ENCODE results near the gene YBX1. TPM values are rescaled to one million over a fixed set of nuclear protein-coding genes. Genes with fewer than 3 reads are reported as not detected.
"Not testable (repeated sequence)": the region's sequence is repeated elsewhere in the genome, so short reads cannot be mapped to it uniquely, and the experiment has no call there.

YBX1 gene
- total RNA-seq, 1 donor from 2014 or later = 439 TPM

DNA sequence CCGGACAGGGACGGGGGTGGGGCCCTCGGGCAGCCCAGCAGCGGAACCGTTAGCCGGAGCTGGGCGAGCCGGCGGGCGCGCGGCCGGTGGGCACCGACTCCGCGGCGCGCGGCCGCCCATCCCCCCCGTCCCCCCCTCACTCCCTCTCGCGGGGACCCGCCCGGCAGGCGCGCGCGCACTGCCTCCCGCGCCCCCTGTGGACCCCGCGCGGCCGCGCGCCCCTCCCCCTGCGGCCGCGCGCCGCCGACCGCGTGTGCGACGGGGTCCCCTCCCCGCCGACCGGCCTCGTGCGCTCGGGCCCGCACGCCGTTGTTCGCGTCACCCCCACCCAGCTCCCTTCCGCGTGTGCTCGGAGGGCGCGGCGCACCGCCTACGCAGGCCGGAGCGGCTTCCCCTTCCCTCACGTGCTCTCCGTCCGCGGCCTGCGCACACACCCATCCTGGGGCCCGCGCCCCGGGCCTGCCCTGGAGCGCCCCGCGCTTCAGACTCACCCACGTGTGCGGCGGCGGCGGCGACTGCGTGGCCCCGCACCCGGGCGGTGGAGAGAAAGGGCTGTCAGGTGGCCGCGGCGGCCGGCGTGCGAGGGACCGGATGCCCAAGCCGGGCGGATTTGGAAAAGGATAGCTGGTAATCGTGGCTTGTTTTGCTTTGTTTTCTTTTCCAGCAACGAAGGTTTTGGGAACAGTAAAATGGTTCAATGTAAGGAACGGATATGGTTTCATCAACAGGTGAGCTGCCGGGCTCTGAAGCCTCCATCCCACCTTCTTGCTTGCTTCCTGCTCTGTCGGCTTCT, 717 bp downstream of the YBX1 start:
- peak; percentile 85 for DNase-seq (ENCODE audit: low spot score)
- ATAC-seq = peak; percentile 78
- intact Hi-C loops (cut with DNase I) = loop anchor here (5.0 kb wide), 1 partner anchor 74 kb away; no protein-coding TSS in a partner anchor

GRCh38 chr1:42684139-42684538, 1.9 kb downstream of the YBX1 start:
- no peak for ATAC-seq
- intact Hi-C loops (cut with DNase I) = loop anchor here (5.0 kb wide), 1 partner anchor 73 kb away; no protein-coding TSS in a partner anchor
- no peak for DNase-seq (ENCODE audit: low spot score)

GRCh38 chr1:42686418-42686817, 4.2 kb downstream of the YBX1 start:
- no peak for DNase-seq (ENCODE audit: low spot score)
- intact Hi-C loops (cut with DNase I) = no loop called here
- ATAC-seq = no peak

DNA sequence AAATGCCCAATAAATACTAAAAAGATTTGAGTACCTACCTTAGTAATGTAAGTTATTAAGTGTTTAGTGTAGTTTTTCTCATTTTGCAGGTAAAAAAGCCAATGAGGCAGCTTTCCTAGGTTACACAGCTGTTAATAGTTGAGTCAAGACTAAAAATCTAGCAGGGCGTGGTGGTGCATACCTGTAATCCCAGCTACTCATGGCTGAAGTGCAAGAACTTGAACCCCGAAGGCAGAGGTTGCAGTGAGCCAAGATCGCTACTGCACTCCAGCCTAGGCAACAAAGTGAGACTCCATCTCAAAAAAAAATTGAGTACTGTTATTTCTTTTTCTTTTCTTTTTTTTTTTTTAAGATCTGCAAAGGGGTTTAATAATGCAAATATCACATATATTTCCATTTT, 7.7 kb downstream of the YBX1 start:
- DNase-seq (ENCODE audit: low spot score) = no peak
- no peak for ATAC-seq
- intact Hi-C loops (cut with DNase I) = no loop called here

DNA sequence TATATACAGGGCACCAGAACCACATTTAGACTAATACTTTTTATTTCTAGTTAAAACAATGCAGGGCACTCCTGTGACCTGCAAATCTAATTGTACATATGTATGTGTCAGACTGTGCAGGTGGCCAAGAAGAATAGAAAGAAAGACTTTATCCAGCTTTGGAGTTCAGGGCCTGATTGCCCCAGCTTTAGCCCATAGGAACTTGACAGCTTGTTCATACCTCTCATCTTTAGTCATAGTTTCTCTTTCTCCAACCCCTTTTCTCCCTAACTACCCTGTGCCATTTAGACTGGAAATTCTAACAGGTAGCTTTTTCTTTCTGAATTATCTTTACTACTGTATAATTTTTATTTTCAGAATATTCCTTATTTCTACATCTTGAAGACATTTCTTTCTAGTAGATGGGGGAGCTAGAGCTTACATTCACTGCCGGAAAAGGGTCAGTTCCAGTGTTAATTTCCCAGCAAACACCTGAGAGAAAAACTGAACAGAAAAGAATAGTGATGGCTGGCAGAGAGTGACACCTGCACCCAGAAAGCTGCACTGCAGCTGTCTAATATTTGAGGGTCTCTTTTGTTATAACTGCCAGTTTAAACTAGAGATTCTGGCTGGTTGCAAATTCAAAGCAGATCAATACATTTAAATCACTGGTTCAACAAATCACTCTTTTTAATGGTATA, 8.4 kb downstream of the YBX1 start:
- ATAC-seq (no peak), DNase-seq (ENCODE audit: low spot score) (no peak)
- intact Hi-C loops (cut with DNase I) = no loop called here

GRCh38 chr1:42691157-42691498, 8.9 kb downstream of the YBX1 start:
- no peak for ATAC-seq
- intact Hi-C loops (cut with DNase I) = no loop called here
- DNase-seq (ENCODE audit: low spot score) = no peak

DNA sequence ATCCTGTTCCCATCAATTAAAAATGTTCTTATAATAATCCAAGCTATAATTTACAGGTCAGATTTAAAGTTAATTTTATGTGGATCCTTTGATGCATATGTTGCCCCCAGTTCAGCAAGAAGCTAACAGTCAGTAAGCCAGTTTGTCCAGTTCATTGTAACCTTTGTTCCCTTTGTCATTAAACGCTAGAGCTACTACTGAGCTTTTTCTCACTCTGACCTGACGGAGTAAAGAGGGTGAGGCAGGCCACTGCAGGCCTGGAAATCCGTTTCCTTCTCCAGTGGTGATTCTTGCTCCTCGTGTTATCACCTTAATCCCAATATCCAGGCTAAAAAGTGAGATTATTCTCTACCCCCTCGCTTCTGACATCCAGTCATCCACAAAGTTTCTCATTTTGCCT, 10.2 kb downstream of the YBX1 start:
- intact Hi-C loops (cut with DNase I) = no loop called here
- ATAC-seq = no peak
- no peak for DNase-seq (ENCODE audit: low spot score)

DNA sequence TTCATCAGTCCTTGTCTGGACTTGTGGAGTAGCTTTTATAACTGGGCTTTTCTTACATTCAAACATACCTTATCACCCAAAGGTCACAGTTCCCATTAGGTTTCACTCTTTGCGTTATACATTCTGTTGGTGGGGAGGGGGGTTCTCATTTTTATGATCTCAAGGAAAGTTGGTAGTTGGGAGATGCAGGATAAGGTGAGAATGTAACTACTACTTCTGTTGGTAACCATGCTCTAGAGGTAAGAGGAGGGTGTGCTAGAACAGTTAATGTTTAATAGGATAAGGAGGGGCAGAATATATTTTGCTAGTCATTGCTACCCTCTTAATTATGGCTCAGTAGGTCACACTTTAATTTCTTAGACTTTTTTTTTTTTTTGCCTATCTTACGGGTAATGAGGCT, 10.7 kb downstream of the YBX1 start:
- no peak for DNase-seq (ENCODE audit: low spot score)
- intact Hi-C loops (cut with DNase I) = no loop called here
- ATAC-seq = no peak

GRCh38 chr1:42698081-42698813, 16.0 kb downstream of the YBX1 start:
- intact Hi-C loops (cut with DNase I) = no loop called here
- no peak for ATAC-seq
- no peak for DNase-seq (ENCODE audit: low spot score)

DNA sequence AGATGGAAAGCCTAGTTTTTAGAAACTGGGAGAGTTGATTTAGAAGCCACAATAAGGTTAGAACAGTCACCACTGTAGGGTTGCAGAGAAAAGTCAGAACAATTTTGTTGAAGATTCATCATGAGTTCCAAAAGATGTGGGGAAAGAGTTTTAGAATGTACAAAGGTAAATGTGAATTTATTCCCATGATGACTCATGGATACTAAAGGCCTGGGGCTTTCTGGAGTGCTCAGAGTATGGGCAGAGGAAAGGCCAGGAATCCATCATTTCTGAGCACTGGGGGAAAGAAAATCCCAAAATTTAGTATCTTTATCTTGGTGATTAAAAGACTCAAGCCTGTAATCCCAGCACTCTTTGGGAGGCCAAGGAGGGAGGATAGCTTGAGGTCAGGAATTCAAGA, 17.8 kb downstream of the YBX1 start:
- no peak for ATAC-seq
- intact Hi-C loops (cut with DNase I) = no loop called here
- no peak for DNase-seq (ENCODE audit: low spot score)

DNA sequence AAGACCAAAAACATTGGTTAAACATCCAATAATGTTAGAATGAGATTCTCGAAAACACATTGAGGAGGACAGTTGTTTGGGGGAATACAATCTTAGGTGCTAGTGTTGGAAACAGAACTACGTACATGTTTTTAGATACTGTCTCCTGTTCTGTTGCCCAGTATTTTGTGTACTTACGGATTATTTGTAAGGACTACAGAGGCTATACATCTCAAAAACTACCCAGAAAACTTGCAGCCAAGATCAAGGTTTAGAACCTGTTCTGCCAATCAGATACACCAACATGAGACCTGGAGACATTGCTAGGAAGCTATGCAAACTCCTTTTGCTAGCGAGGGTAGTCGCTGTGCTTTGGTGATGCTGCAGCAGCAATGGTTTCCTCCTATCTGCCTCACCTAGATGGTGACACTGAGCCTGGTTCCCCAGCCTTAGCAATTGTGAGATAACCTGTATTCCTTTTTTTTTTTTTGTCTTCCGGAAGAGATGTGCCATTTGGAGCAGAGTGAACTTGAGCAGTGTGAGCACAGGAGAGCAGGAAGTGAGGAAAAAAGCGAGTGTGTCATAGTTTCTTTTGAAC, 21.8 kb downstream of the YBX1 start:
- ATAC-seq (no peak), DNase-seq (ENCODE audit: low spot score) (no peak)
- intact Hi-C loops (cut with DNase I) = no loop called here

GRCh38 chr1:42712808-42713207, 30.6 kb downstream of the YBX1 start:
- DNase-seq (ENCODE audit: low spot score); intact Hi-C loops (cut with DNase I); ATAC-seq: not testable (repeated sequence)

DNA sequence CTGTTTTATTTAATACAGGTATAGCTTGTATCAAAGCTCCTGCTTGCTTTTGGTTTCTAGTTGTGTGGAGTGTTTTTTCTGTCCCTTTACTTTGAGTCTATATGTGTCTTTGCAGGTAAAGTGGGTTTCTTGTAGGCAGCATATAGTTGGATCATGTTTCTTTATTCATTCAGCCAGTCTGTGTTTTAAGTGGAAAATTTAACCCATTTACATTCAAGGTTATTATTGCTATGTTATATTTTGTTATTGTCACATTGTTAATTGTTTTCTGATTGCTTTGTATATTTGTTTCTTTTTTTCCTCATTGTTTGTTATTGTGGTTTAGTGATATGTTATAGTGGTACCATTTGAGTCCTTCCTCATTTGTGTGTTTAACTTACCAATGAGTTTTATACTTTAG, 31.1 kb downstream of the YBX1 start:
- no peak for DNase-seq (ENCODE audit: low spot score)
- no peak for ATAC-seq
- intact Hi-C loops (cut with DNase I) = no loop called here

DNA sequence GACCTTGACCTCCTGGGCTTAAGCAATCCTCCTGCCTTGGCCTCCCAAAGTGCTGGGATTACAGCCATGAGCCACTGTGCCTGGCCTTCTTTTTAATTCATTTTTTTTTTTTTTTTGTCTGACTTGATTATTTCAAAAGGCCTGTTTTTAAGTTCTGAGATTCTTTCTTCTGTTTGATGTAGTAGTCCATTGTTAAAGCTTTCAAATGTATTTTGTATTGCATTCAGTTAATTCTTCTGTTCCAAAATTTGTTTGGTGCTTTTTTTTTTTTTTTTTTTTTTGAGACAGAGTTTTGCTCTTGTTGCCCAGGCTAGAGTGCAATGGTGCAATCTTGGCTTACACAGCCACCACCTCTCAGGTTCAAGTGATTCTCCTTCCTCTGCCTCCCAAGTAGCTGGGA, 32.2 kb downstream of the YBX1 start:
- DNase-seq (ENCODE audit: low spot score); intact Hi-C loops (cut with DNase I); ATAC-seq: not testable (repeated sequence)

GRCh38 chr1:42720868-42721267, 38.6 kb downstream of the YBX1 start:
- ATAC-seq = no peak
- DNase-seq (ENCODE audit: low spot score) = no peak
- intact Hi-C loops (cut with DNase I) = no loop called here

DNA sequence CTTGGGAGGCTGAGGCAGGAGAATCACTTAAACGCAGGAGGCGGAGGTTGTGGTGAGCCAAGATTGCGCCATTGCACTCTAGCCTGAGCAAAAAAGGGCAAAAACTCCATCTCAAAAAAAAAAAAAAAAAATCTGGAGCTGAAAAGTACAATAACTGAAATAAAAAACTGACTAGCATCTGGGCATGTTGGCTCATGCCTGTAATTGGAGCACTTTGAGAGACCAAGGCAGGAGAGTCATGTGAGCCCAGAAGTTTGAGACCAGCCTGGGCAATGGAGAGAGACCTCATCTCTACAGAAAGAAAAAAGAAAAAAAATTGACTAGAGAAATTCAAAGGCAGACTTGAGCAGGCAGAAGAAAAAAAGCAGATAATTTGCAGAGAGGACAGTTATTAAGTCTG, 39.7 kb downstream of the YBX1 start:
- intact Hi-C loops (cut with DNase I) = no loop called here
- ATAC-seq = no peak
- DNase-seq (ENCODE audit: low spot score) = no peak

GRCh38 chr1:42722403-42722802, 40.2 kb downstream of the YBX1 start:
- DNase-seq (ENCODE audit: low spot score); intact Hi-C loops (cut with DNase I); ATAC-seq: not testable (repeated sequence)

DNA sequence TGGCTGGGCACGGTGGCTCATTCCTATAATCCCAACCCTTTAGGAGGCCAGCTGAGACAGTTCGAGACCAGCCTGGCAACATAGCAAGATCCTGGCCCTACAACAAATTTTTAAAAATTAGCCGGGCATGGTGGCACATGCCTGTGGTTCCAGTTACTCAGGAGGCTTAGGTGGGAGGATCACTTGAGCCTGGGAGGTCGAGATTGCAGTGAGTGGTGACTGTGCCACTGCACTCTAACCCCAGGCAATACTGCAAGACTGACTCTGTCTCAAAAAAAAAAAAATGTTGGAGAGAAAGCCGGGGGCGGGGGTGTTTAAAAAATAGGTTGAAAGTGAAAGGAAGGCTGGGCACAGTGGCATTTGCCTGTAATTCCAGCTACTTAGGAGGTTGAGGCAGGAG, 41.3 kb downstream of the YBX1 start:
- ATAC-seq (no peak), DNase-seq (ENCODE audit: low spot score) (no peak)
- intact Hi-C loops (cut with DNase I) = no loop called here

DNA sequence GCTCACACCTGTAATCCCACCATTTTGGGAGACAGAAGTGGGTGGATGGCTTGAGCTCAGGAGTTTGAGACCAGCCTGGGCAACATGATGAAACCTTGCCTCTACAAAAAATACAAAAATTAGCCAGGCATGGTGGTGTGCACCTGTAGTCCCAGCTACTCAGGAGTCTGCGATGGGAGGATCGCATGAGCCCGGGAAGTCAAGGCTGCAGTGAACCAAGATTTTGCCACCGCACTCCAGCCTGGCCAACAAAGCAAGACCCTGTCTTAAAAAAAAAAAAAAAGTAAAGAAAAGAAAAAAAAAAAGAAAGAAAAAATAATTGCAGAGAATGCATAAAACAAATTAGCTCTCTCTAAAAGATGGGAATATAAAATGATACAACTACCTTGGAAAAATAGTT, 43.6 kb downstream of the YBX1 start:
- intact Hi-C loops (cut with DNase I); ATAC-seq; DNase-seq (ENCODE audit: low spot score): not testable (repeated sequence)

GRCh38 chr1:42730002-42730401, 47.8 kb downstream of the YBX1 start:
- intact Hi-C loops (cut with DNase I) = no loop called here
- DNase-seq (ENCODE audit: low spot score) (no peak), ATAC-seq (no peak)
